ENCODE data around the gene LTF.
"Not testable (repeated sequence)": the region's sequence is repeated elsewhere in the genome, so short reads cannot be mapped to it uniquely, and the experiment has no call there.

Gene LTF

DNA sequence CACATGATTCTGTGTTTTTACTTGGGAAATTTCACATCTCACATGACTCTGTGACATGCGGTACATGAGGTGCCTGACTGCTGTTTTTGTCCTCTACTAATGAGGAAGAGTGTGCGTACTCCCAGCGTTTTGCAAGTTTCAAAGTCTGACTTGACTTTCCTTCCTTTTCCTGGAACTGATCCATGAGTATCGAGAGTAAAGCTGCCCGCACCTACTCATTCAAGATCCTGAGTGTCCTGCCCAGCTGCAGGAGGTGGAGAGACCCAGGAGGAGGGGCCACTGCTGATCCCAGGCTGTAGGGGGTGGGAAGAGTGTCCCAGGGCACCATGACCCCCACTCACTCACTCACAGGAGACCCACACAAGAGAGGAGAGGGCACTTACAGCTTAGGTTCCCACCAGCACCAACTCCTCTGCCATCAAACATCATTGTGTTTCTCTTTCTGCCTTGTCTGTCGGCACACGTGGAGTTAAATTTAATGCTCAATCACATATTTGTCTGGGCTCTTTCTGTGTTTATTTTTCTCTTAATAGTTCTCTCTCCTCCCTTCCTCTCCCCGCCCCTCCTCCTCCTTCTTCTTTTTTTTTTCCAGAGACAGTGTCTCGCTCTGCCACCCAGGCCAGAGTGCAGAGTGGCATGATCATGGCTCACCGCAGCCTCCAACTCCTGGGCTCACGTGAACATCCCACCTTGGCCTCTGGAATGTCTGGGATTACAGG lies 59.2 kb downstream of the LTF start:
- Histone ChIP-seq H2AFZ (ENCODE audit: low read length) (no peak overlapping the region), H3K79me2 (ENCODE audit: low read length) (no peaks in the 10 kb centered on the region)

DNA sequence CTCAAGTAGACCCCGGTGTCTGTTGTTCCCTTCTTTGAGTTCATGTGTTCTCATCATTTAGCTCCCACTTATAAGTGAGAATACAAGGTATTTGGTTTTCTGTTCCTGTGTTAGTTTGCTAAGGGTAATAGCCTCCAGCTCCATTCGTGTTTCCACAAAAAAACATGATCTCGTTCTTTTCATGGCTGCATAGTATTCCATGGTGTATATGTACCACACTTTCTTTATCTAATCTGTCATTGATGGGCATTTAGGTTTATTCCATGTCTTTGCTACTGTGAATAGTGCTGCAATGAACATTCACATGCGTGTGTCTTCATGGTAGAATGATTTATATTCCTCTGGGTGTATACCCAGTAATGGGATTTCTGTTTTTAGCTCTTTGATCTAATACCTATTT lies 61.8 kb downstream of the LTF start:
- H3K79me2 ChIP-seq (ENCODE audit: low read length); H4K20me1 ChIP-seq (ENCODE audit: insufficient read depth, low read length); H3K27me3 ChIP-seq (replicated peaks; ENCODE audit: insufficient read depth, low read length); H3K36me3 ChIP-seq (replicated peaks; ENCODE audit: insufficient read depth, low read length); H3K9me2 ChIP-seq (replicated peaks; ENCODE audit: insufficient read depth, low read length); H2AFZ ChIP-seq (ENCODE audit: low read length); H3K9me3 ChIP-seq (replicated peaks; ENCODE audit: insufficient read depth, low read length); H3F3A ChIP-seq (ENCODE audit: insufficient read depth, low read length); DNase-seq; H3K9ac ChIP-seq (ENCODE audit: low read length); H3K27ac ChIP-seq (ENCODE audit: low read length); H3K4me2 ChIP-seq (ENCODE audit: low read depth, low read length); H3K4me3 ChIP-seq (ENCODE audit: low read length): not testable (repeated sequence)
- H3K4me1 ChIP-seq (ENCODE audit: low read length), result peaks cover 24% of the 10 kb centered on the region

More for the DNA sequence above, 59.2 kb downstream of the LTF start:
- no peak overlapping the region for H3K4me3 ChIP-seq (ENCODE audit: low read length)
- H3K9me2 ChIP-seq (replicated peaks; ENCODE audit: insufficient read depth, low read length), result no peaks in the 10 kb centered on the region
- H3K9me3 ChIP-seq (replicated peaks; ENCODE audit: insufficient read depth, low read length), result no peaks in the 10 kb centered on the region
- TF ChIP-seq, protein P1, sequence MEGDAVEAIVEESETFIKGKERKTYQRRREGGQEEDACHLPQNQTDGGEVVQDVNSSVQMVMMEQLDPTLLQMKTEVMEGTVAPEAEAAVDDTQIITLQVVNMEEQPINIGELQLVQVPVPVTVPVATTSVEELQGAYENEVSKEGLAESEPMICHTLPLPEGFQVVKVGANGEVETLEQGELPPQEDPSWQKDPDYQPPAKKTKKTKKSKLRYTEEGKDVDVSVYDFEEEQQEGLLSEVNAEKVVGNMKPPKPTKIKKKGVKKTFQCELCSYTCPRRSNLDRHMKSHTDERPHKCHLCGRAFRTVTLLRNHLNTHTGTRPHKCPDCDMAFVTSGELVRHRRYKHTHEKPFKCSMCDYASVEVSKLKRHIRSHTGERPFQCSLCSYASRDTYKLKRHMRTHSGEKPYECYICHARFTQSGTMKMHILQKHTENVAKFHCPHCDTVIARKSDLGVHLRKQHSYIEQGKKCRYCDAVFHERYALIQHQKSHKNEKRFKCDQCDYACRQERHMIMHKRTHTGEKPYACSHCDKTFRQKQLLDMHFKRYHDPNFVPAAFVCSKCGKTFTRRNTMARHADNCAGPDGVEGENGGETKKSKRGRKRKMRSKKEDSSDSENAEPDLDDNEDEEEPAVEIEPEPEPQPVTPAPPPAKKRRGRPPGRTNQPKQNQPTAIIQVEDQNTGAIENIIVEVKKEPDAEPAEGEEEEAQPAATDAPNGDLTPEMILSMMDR (IDR thresholded peaks at IDR 0.05; ENCODE audit: low read length), result no peak
- H3K4me2 ChIP-seq (ENCODE audit: low read depth, low read length), result no peak overlapping the region
- H3F3A ChIP-seq (ENCODE audit: insufficient read depth, low read length), result no peaks in the 10 kb centered on the region
- no peaks in the 10 kb centered on the region for H3K36me3 ChIP-seq (replicated peaks; ENCODE audit: insufficient read depth, low read length)
- H4K20me1 ChIP-seq (ENCODE audit: insufficient read depth, low read length), result no peaks in the 10 kb centered on the region
- peaks cover 22% of the 10 kb centered on the region for H3K4me1 ChIP-seq (ENCODE audit: low read length)
- no peak for DNase-seq
- no peaks in the 10 kb centered on the region for H3K27me3 ChIP-seq (replicated peaks; ENCODE audit: insufficient read depth, low read length)
- H3K27ac ChIP-seq (ENCODE audit: low read length), result no peak overlapping the region
- no peak overlapping the region for H3K9ac ChIP-seq (ENCODE audit: low read length)

DNA sequence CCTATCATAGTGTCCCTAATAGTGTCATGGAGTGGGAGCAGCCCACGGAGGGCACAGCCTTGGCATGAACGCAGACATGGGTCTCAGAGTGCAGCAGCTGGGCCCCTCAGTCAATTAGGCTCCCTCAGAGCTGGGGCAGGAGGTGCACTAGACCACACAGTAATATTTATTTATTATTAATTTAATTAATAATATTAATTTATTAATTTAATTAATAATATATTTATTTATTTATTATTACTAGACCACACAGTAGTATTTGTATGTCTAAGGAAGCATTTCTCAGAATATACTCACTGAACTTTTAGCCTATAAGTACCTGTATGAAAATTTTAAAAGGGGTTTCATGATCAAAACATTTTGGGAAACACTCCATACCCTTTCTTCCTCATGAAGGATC lies 63.1 kb downstream of the LTF start:
- Histone ChIP-seq H3K36me3 (replicated peaks; ENCODE audit: insufficient read depth, low read length) (no peaks in the 10 kb centered on the region), H3F3A (ENCODE audit: insufficient read depth, low read length) (0 out of 2 replicates have a peak, but pooled peaks cover 4% of the 10 kb centered on the region), H3K4me1 (ENCODE audit: low read length) (peaks cover 27% of the 10 kb centered on the region), H3K9me3 (replicated peaks; ENCODE audit: insufficient read depth, low read length) (no peaks in the 10 kb centered on the region), H3K4me3 (ENCODE audit: low read length) (no peak overlapping the region), H3K27ac (ENCODE audit: low read length) (no peak overlapping the region), H4K20me1 (ENCODE audit: insufficient read depth, low read length) (no peaks in the 10 kb centered on the region), H3K9ac (ENCODE audit: low read length) (no peak overlapping the region), H3K9me2 (replicated peaks; ENCODE audit: insufficient read depth, low read length) (no peaks in the 10 kb centered on the region), H3K4me2 (ENCODE audit: low read depth, low read length) (no peak overlapping the region), H3K79me2 (ENCODE audit: low read length) (no peaks in the 10 kb centered on the region), H2AFZ (ENCODE audit: low read length) (no peak overlapping the region), H3K27me3 (replicated peaks; ENCODE audit: insufficient read depth, low read length) (no peaks in the 10 kb centered on the region)
- DNase-seq, result no peak
- TF ChIP-seq EZH2 (optimal IDR thresholded peaks at IDR 0.05; ENCODE audit: low read depth, low read length) (no peak), EZH2phosphoT487 (IDR thresholded peaks at IDR 0.05; ENCODE audit: low read length) (no peak)
- TF ChIP-seq, protein P1 (IDR thresholded peaks at IDR 0.05; ENCODE audit: low read length), result no peak

DNA sequence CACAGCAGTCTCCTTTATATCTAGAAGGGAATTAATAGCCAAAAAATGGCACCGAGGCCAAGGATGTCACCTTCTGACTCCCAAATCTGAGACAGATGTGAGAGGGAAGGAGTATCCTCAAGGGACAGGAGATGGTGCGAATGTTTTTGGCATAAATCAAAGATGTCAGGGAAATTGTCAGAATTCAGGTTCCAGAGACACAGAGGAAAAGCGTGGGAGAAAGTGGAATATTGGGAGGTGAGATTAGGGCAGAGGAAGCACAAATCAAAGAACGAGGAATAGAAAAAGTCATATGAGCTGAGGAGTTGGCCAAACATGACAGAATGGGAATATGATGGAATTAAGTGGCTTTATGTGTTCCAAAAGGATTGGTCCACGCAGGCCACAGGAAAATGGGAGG lies 63.9 kb downstream of the LTF start:
- no peaks in the 10 kb centered on the region for H3K9me2 ChIP-seq (replicated peaks; ENCODE audit: insufficient read depth, low read length)

More for the DNA sequence above, 63.9 kb downstream of the LTF start:
- no peak overlapping the region for H2AFZ ChIP-seq (ENCODE audit: low read length)
- H3K4me1 ChIP-seq (ENCODE audit: low read length), result peaks cover 33% of the 10 kb centered on the region
- no peak overlapping the region for H3K9ac ChIP-seq (ENCODE audit: low read length)
- TF ChIP-seq EZH2 (optimal IDR thresholded peaks at IDR 0.05; ENCODE audit: low read depth, low read length), result no peak
- TF ChIP-seq, protein P1 (IDR thresholded peaks at IDR 0.05; ENCODE audit: low read length), result no peak
- TF ChIP-seq EZH2phosphoT487 (IDR thresholded peaks at IDR 0.05; ENCODE audit: low read length), result no peak
- no peaks in the 10 kb centered on the region for H3K9me3 ChIP-seq (replicated peaks; ENCODE audit: insufficient read depth, low read length)
- H3K27ac ChIP-seq (ENCODE audit: low read length), result no peak overlapping the region
- no peak overlapping the region for H3K4me2 ChIP-seq (ENCODE audit: low read depth, low read length)
- no peaks in the 10 kb centered on the region for H4K20me1 ChIP-seq (ENCODE audit: insufficient read depth, low read length)
- H3K36me3 ChIP-seq (replicated peaks; ENCODE audit: insufficient read depth, low read length), result no peaks in the 10 kb centered on the region
- no peaks in the 10 kb centered on the region for H3K79me2 ChIP-seq (ENCODE audit: low read length)
- H3F3A ChIP-seq (ENCODE audit: insufficient read depth, low read length), result peaks cover 11% of the 10 kb centered on the region; the same call in 1 of the 2 replicates
- DNase-seq, result no peak
- H3K4me3 ChIP-seq (ENCODE audit: low read length), result no peak overlapping the region
- no peaks in the 10 kb centered on the region for H3K27me3 ChIP-seq (replicated peaks; ENCODE audit: insufficient read depth, low read length)
